ENCODE data around the gene RANBP17. TPM values are rescaled to one million over a fixed set of nuclear protein-coding genes. Genes with fewer than 3 reads are reported as not detected.

RANBP17 gene
- total RNA-seq, 1 donor from 2014 or later = 15.7 TPM

DNA sequence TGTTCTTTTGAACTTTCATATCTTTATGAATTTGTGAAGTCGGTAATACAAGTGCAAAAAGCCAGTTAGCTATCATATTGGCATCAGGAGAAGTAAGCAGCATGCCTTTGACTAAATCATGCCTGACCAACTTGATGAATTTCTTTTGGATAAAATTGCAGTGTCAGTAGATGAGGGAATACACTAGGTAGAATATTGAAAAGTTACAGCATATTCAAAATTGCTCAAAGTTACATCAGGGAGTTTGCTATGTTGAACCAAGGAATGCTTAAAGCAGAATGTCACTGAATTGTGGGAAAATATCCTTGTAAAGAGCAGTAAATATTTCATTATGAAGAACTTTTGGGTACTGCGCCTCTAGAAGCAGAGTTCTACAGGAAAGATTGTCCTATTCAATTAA lies 360.1 kb downstream of the RANBP17 start:
- no peak for DNase-seq (ENCODE audit: extremely low spot score, unreplicated experiment)
- no peaks in the 10 kb centered on the region for H3K27me3 Mint-ChIP-seq (ENCODE audit: unreplicated experiment)
- no peaks in the 10 kb centered on the region for H3K9me3 Mint-ChIP-seq (ENCODE audit: unreplicated experiment)
- TF ChIP-seq CTCF (IDR thresholded peaks at IDR 0.05) = no peak
- no peaks in the 10 kb centered on the region for H3K4me1 Mint-ChIP-seq (ENCODE audit: unreplicated experiment)
- no peak overlapping the region for H3K27ac Mint-ChIP-seq (ENCODE audit: unreplicated experiment)
- no peak overlapping the region for H3K4me3 Mint-ChIP-seq (ENCODE audit: unreplicated experiment)
- H3K36me3 Mint-ChIP-seq (ENCODE audit: unreplicated experiment) = no peaks in the 10 kb centered on the region

GRCh38 chr5:171223927-171224326 lies 362.1 kb downstream of the RANBP17 start:
- Mint-ChIP-seq H3K36me3 (ENCODE audit: unreplicated experiment) (peaks cover 4% of the 10 kb centered on the region), H3K4me1 (ENCODE audit: unreplicated experiment) (no peaks in the 10 kb centered on the region), H3K9me3 (ENCODE audit: unreplicated experiment) (no peaks in the 10 kb centered on the region), H3K27ac (ENCODE audit: unreplicated experiment) (no peak overlapping the region), H3K27me3 (ENCODE audit: unreplicated experiment) (no peaks in the 10 kb centered on the region), H3K4me3 (ENCODE audit: unreplicated experiment) (no peak overlapping the region)
- TF ChIP-seq CTCF (IDR thresholded peaks at IDR 0.05) = no peak
- no peak for DNase-seq (ENCODE audit: extremely low spot score, unreplicated experiment)

- no peaks in the 10 kb centered on the region for H3K4me1 Mint-ChIP-seq (ENCODE audit: unreplicated experiment)
- H3K36me3 Mint-ChIP-seq (ENCODE audit: unreplicated experiment) = peaks cover 4% of the 10 kb centered on the region
- H3K4me3 Mint-ChIP-seq (ENCODE audit: unreplicated experiment) = no peak overlapping the region
- peak; percentile 48 for TF ChIP-seq CTCF (IDR thresholded peaks at IDR 0.05)
- DNase-seq (ENCODE audit: extremely low spot score, unreplicated experiment) = no peak
- no peaks in the 10 kb centered on the region for H3K27me3 Mint-ChIP-seq (ENCODE audit: unreplicated experiment)
- no peak overlapping the region for H3K27ac Mint-ChIP-seq (ENCODE audit: unreplicated experiment)
- no peaks in the 10 kb centered on the region for H3K9me3 Mint-ChIP-seq (ENCODE audit: unreplicated experiment)
Measured at GRCh38 chr5:171226096-171226754, 364.4 kb downstream of the RANBP17 start.

GRCh38 chr5:171226864-171227263 lies 365.0 kb downstream of the RANBP17 start:
- no peak for DNase-seq (ENCODE audit: extremely low spot score, unreplicated experiment)
- H3K27ac Mint-ChIP-seq (ENCODE audit: unreplicated experiment) = no peak overlapping the region
- H3K36me3 Mint-ChIP-seq (ENCODE audit: unreplicated experiment) = peaks cover 4% of the 10 kb centered on the region
- H3K4me3 Mint-ChIP-seq (ENCODE audit: unreplicated experiment) = no peak overlapping the region
- no peak for TF ChIP-seq CTCF (IDR thresholded peaks at IDR 0.05)
- no peaks in the 10 kb centered on the region for H3K27me3 Mint-ChIP-seq (ENCODE audit: unreplicated experiment)
- no peaks in the 10 kb centered on the region for H3K9me3 Mint-ChIP-seq (ENCODE audit: unreplicated experiment)
- no peaks in the 10 kb centered on the region for H3K4me1 Mint-ChIP-seq (ENCODE audit: unreplicated experiment)

GRCh38 chr5:171236651-171237050 lies 374.8 kb downstream of the RANBP17 start:
- Mint-ChIP-seq H3K27ac (ENCODE audit: unreplicated experiment) (no peak overlapping the region), H3K9me3 (ENCODE audit: unreplicated experiment) (no peaks in the 10 kb centered on the region), H3K27me3 (ENCODE audit: unreplicated experiment) (no peaks in the 10 kb centered on the region), H3K4me1 (ENCODE audit: unreplicated experiment) (no peaks in the 10 kb centered on the region), H3K36me3 (ENCODE audit: unreplicated experiment) (no peaks in the 10 kb centered on the region), H3K4me3 (ENCODE audit: unreplicated experiment) (no peak overlapping the region)
- TF ChIP-seq CTCF (IDR thresholded peaks at IDR 0.05) = no peak
- DNase-seq (ENCODE audit: extremely low spot score, unreplicated experiment) = no peak

All from osteocyte (in vitro differentiated cells).